ENCODE data around the gene AKAP13.
"Not testable (repeated sequence)": the region's sequence is repeated elsewhere in the genome, so short reads cannot be mapped to it uniquely, and the experiment has no call there.

Gene AKAP13

DNA sequence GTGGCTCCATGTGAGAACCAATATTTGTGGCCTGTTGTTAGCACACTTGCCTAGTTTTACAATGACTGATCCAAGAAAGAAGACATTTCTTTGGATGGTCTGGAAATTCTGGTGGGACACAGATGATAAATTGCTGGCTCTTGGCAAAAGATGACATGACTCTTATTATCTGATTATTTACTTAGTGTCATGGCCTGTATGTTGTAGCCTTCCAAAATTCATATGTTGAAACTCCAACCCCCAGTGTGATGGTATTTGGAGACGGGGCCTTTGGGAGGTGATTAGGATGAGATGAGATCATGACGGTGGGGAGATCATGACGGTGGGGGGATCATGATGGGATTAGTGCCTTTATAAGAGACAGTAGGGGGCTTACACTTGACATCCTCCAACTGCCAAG lies 30.0 kb upstream of the AKAP13 start:
- no peak for DNase-seq

DNA sequence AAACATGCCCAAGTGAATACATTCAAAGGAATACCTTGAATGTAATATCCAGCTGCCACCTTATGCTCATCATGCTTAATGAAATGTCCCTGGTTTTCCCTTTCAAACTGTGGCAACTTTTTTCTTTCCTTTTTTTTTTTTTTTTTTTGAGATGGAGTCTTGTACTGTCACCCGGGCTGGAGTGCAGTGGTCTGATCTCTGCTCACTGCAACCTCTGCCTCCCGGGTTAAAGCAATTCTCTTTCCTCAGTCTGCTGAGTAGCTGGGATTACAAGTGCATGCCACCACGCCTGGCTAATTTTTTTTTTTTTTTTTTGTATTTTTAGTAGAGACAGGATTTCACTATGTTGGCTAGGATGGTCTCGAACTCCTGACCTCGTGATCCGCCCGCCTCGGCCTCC lies 28.9 kb upstream of the AKAP13 start:
- DNase-seq: not testable (repeated sequence)

DNA sequence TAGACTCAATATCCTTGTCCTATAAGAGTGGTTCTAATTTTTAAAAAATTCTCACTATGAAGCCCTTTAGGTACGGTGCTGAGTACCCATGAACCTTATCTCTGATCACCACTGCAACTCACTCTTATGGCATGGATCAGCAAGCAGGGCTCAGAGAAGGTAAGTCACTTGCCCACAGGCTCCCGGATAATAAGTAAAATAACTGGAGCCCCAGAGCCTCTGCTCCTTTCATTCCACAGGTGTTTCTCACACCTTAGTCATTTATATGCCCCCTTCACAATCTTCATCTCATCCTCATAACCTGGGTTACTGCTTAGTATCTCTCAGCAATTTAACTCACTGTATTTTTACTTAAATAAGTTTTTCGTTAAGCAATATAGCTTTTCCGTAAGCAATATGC lies 28.4 kb upstream of the AKAP13 start:
- no peak for DNase-seq

DNA sequence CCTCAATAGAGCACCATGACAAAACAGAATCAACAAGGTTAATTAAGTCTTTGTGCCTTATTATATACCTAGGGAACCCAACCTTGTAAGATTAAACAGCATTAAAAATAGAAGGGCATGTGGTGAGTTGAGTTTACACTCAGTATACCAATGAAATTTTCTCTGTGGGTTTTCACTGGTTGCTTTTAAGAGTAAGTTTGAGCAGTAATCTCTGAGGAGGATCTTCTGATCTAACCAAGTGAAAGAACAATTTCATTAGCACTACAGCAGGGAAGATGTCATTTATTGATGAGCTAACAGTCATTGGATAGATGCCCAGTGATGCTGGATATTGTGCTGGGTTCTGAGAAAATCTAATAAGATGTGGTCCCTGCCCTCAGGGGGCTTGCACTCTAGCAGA lies 26.9 kb upstream of the AKAP13 start:
- no peak for DNase-seq

DNA sequence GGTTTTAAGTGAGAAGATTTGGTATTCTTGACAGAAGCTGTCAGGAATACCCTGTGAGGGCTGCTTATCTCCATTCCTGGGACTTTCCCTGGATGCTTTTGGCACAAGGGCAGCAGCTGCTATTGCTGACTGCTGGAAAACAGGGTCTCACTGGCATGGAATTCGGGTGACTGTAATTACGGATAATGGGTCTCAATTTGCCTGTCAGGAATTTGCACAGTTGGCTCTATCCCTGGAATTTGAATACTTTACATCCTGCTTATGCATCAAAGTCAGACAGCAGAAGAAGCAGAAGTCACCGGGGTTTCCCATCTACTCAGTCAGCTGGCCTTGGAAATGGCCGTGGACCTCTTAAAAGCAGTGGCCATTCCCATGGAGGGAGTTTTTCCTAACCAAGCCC lies 25.9 kb upstream of the AKAP13 start:
- DNase-seq: peak; percentile 86

DNA sequence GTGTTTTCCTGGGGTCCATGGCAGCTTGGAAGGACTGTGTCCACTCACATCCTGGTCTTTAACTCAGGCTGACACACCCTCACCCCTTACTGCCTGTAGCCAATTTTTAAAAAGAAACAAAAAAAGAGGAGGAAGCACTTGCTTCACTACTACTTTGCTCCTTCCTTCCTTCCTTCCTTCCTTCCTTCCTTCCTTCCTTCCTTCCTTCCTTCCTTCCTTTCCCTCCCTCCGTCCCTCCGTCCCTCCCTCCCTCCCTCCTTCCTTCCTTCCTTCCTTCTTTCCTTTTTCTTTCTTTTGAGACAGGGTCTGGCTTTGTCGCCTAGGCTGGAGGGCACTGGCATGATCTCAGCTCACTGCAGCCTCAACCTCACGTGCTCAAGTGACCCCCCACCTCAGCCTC lies 25.5 kb upstream of the AKAP13 start:
- DNase-seq: no peak

DNA sequence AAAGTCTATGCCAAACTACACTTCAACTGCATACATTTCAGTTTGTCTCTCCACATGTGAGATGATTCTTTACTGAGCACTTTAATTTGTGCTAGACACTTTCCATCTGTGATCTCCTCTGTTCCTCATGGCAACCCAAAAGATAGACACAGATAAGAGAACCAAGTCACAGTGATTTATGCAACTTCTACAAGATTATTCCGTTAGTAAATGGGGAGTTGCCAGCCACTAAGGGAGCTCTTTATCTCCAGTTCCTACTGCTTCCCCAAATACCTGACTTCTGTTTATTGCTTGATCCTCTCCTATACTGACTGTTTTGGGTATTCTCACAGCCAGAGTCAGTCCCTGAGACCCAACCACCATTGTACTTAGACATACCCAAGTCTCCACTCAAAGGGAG lies 24.1 kb upstream of the AKAP13 start:
- no peak for DNase-seq

DNA sequence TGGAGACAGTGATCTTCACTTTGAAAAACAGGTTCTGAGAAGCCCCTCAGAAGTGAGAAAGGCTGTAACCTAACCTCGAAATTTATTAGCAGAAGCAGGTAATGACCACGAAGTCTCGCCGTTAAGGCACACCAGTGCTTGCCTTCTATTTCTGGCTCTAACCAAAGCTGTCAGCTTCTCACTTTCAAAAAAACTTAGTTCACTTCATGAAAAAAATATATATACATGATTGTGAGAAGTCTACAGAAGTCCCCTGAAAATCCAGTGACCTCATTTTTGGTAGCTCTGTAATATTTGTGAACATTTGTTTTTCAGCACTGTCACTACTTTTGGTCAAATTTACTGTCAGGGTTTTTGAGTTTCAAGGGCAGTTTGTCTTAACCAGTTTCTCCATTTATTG lies 19.1 kb upstream of the AKAP13 start:
- no peak for DNase-seq

DNA sequence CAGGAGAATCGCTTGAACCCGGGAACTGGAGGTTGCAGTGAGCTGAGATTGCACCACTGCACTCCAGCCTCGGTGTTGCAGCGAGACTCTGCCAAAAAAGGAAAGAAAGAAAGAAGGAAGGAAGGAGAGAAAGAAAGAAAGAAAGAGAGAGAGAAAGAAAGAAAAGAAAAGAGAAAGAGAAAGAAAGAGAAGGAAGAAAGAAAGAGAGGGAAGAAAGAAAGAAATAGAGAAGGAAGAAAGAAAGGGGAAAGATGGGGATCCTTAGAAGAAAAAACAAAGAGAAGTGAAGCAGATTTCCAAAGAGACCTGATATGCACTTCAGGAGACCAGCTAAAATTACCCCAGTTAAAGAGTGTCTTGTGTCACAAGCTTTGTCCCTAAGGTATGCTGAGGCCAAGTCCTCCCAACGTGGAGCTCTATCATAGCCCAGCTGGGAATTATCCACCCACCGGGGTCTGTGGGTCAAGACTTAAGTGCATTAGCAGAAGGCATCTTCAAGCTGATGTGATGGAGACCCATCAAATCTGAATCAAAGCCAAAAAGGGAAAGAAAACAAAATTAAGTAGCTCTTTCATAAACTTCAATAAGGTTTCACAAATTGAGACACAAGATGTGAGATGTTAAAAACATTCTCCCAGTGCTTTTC lies 17.8 kb upstream of the AKAP13 start:
- no peak for DNase-seq

DNA sequence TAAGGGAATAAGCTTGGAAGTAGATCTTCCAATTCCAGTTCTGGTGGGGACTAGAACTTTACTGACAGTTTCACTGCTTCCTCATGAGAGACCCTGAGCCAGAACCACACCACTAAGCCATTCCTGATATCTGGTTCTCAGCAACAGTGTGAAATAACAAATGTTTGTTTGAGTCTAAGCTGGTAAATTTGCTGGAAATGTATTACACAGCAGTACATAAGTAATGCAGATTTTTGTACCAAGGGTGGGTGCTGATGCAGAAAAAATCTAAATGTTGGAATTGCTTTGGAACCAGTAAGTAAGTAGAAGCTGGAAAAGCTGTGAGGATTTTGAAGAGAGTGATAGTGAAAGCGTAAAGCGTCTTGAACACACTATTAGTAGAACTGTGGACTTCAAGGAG lies 14.4 kb upstream of the AKAP13 start:
- no peak for DNase-seq

DNA sequence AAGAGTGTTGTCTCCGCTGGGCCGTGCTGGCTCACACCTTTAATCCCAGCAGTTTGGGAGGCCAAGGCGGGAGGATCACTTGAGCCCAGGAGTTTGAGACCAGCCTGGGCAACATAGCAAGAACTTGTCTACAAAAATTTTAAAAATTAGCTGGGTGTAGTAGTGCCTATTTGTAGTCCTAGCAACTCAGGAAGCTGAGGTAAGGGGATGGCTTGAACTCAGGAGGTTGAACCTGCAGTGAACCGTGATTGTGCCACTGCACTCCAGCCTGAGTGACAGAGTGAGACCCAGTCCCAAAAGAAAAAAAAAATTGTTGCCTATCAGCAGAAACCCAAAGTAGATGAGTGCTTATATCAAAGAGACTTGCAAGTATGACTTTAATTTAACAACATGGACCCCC lies 12.7 kb upstream of the AKAP13 start:
- DNase-seq: no peak

DNA sequence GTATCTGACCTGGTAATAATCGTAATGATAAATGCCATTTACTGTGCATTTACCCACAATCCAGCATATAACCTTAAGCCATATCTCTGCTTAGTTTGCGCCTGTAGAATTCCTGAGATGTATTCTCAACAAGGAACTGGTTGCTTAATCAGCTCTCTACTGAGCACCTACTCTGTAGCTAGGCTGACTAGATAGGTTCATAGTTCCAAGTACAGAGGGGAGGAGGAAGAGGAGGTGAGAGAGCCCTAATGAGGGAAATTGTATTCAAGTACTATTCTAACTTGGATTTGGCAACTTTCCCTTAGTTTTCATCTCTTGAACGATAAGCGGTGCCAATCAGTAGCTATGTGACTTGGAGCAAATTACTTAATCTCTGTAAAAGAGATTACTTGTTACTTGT lies 5.6 kb upstream of the AKAP13 start:
- DNase-seq: no peak

DNA sequence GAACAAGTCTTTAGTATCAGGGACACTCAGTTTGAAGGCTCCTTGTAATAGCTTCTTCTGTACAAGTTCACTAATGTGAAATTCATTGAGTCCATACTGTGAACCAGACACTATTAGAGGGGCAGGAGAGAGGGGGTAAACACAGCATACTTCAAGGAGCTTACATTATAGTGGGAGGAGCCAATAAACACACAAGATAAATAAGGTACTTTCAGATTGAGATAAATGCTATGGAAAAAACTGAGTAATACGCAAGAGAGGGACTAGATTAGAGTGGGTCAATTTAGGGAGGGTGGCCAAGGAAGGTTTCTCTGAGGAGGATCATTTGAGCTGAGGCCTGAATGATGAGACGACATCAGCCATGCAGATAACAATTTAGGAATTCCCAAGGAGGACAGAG lies 3.1 kb upstream of the AKAP13 start:
- DNase-seq: no peak

DNA sequence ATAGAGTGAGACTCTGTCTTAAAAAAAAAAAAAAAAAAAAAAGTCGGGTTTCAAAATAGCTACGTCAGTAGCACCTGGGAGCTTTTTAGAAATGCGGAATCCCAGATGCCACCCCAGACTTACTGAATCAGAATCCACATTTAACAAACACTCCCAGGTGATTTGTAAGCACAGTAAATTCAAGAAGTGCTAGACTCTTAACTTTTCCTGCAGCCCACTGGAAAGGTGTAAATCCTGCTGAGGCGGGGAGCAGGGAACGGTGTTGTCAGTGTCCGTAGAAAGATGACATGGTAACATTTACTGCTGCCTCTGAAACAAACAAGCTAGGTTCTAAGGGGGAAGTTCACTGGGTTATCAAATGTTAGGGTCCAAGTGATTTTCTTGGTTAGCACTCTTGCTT lies 2.4 kb upstream of the AKAP13 start:
- DNase-seq: no peak

DNA sequence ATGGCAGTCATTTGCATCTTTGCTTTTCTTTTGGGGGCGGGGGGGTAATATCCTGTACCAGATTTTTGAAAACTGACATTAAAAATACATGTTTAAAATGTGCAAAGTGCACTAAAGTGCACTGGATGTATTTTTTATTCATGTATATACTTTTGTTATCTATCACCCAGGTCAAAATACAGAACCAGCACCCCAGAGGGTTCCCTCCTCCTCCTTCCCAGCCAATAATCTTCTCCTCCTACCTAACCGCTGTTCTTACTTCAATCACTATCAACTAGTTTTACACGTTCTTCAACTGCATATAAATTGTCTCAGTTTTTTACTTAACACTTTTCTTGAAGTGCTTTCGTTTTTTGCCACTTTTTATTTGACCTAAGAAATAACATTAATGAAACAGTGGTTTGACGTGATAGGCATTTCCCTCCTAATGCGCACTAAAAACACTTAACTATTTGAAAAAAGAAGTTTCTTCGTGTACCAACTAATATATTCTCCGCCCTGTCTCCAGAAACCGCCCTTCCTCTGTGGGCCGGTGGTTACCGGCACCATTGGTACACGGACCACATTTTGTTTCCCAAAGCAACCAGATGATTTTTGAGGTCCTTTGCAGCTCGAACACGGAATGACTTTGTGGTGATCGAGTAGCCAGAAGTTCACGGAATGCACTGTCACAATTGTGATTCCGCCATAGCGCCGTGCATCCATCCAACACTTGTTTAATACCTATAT lies 836 bp upstream of the AKAP13 start:
- DNase-seq: peak; percentile 55

DNA sequence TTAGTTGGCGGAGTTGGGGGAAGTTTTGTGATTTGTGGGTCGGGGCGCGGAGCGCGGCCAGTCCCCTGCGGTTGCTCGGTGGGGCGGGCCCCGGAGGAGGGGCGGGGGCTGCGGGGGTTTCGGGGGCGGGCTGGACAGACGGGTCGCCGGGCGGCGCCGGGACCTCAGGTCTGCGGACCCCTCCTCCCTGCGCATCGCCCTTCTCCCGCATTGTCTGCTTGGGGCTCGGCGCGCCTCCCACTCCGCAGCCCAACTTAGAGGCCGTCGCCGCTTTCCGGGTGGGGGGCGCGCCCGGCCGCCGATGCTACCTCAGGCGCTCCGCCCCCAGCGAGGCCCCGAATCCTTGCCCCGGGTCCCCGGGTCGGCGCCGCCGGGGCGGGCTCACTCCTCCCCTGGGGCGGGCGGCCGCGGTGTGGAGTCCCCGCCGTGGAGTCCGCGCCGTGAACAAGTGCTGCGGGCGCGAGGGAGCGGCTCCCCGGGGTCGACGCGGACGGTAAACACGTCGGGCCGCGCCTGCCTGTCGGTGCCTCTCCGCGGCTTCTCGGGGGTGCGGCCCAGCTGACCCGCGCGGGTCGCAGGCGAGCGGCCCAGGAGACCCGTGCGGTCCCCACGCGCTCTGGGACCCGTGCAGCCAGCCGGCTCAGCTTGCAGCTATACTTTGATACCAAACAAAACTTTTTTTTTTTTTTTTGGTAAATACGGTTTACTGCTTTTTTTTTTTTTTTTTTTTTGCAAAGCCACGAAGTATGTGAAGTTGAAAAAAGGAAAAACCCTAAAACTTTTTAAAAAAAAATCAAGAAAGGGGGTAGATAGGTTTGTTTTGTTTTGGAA lies 624 bp downstream of the AKAP13 start:
- DNase-seq: no peak

DNA sequence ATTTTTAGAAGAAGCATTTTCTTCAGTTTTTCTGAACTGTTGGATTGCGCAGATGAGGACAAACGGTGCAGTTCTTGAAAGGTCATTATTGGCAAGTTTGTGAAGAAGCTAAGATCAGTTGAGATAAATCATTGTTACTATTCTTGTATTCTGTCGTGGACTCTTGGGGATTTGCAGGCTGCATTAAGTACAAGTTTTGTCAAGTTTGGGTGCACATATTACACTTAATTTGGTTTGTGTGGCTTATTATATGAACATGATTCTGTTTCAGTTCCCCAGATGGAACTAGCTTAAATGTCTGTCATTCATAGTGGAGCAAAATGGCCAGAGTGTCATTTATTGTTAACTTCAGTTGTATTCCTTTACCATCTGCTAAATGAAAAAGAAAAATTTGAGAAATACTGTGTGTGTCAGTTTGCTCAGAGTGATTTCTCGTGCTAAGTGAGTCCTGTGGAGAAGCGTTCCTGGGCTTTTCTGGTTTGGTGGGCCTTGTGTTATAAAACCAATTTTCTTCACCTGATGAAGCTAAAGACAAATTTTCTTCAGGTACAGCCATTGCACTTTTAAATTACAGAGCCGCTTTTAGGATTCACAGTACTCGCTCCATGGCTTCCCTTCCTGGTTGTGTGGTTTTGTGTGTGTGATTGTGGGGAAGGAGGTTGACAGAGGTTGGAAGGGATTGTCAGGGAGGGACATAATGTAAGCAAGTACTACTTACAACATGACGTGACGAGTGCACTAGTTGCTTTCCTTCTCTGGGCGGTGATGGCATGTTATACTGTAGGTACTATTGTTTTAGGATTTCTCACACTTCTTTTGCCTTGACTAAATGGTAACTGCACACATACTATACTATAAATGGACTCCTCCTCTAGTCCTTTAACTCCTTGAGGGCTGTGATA lies 1.7 kb downstream of the AKAP13 start:
- DNase-seq: no peak

DNA sequence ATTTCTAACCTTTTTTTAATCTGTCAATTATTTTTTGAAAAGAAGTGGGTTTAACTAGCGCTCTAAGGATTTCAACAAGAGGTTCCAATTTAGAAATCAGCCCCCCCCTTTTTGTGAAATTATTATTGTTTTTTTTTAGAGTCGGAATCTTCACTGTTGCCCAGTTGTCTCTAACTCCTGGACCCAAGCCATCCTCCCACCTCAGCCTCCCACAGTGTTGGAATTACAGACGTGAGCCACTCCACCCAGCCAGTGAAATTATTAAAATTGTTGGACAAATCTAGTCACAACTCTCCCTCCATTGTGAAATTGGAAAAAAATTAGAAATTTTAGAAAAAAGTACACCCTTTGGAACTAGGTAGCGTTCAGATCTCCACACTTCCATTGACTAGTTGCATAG lies 2.5 kb downstream of the AKAP13 start:
- DNase-seq: no peak

DNA sequence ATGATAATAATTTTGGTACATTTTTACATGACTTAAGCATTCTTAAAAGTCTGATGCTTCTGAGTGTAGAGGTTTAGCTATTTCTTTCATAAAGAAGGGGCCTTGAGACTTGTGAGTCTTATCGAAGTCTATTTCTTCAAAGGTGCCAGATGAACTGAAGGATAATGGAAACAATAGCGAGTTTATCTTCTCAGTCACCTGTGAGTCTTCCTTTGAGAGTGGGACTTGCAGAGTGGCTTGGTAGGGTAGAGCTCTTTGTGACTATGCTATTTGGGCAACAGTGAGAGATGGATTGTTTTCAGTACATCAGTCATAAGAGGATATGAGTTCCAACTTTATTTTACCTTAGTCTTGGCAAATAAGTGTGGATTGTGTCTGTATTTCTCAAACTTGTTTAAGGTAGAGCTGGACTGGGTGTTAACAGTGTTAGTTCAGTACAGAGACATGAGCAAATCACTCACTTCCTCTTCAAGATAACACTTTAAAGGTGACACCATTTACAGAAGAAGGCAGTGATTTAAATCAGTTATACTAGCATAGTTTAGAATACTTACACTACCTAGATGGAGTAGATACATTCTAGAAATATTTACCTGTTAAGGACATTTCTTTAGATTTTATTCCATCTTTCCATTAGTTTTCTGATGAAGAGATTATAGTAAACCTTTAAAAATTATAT lies 3.2 kb downstream of the AKAP13 start:
- DNase-seq: no peak

DNA sequence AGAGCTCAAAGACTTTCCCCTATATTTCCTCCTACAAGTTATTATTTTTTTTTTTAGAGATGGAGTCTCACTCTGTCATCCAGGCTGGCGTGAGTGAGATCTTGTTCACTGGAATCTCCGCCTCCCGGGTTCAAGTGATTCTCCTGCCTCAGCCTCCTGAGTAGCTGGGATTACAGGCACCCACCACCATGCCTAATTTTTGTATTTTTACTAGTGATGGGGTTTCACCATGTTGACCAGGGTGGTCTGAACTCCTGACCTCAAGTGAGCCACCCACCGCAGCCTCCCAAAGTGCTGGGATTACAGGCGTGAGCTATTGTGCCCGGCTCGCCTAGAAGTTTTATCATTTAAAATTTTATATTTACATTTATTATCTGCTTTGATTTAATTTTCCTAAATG lies 5.9 kb downstream of the AKAP13 start:
- no peak for DNase-seq

DNA sequence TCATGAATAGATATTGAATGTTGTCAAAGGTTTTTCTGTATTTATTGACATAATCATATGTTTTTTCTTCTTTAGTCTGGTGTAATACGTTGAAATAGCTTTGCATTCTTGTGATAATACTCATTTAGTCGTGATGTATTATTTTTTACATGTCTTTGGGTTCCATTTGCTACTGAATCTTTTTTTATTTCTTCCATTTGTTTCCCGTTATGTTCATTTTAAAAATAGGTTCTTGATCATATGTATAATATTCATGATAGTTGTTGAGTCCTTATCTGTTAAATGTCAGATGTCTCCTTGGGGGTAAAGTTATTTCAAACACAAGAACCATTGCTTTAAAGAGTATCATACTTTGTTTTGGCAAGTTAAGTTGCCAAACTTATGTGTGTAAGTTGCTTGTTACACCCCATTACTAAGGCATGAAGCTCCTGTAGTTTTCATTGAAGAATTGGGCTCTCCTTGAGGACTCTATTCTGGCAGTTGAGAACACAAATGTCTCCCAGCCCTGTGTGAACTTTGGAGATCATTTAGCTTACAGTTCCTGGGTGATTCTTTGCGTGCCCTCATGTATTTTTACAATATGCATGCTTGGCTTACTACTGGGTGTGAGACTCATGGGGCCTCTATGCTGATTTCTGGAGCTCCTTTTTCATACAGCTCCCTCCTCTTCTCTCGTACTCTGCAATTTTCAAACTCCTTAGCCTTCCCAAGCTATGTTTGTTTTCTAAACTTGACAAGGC lies 8.3 kb downstream of the AKAP13 start:
- no peak for DNase-seq

DNA sequence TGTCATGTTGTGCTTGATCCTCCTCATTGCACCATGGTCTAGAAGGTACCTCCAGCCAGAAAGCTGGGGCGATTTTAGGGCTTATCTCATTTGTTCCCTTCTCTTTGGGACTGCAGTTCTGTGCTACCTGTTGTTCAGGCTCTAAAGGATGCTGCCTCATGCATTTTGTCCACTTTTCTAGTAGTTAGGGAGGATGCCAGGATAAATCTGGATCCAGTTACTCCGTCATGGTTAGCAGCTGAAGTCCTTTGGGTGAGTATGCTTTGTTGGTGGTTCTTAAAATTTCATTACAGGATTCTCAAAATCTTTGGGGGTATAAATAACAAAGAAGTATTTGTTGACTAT lies 8.9 kb downstream of the AKAP13 start:
- DNase-seq: no peak

Measured in islet precursor cell (in vitro differentiated cells).